Gastrocnemius medialis (tissue), 4 donors: Measurements from ENCODE around the gene SEC23A. TPM values are rescaled to one million over a fixed set of nuclear protein-coding genes. Genes with fewer than 3 reads are reported as not detected.

Experiments
- ATAC-seq, 2 donors: fragments of 150-250 bp; one replicate each; pipeline ENCODE4 v1.9.1; 2016
- DNase-seq, 2 donors: peaks; one replicate each; pipeline ENCODE4 v3.0.0-alpha.2; 2019
- H3K27ac ChIP-seq, 4 donors: fragments of 200-600 bp; sonication (generic); 1 replicate in 1 of 4; 2 replicates in 3 of 4; pipeline ENCODE4 v1.5.1; 2016 to 2018; ENCODE audit warnings: mild to moderate bottlenecking in 2 of 4, moderate library complexity in 1 of 4
- H3K27me3 ChIP-seq, 3 donors: fragments of 200-600 bp; sonication (generic) in 2 of 3; 1 replicate in 1 of 3; 2 replicates in 2 of 3; pipeline versions ENCODE4 v1.5.1 to v1.6.0; 2016 to 2019; ENCODE audit warnings: mild to moderate bottlenecking in 1 of 3, moderate library complexity in 1 of 3
- H3K36me3 ChIP-seq, 2 donors: fragments of 200-600 bp; sonication (generic) in 1 of 2; one replicate each; pipeline ENCODE4 v1.5.1; 2017 to 2018
- H3K4me1 ChIP-seq, 2 donors: fragments of 200-600 bp; sonication (generic) in 1 of 2; one replicate each; pipeline ENCODE4 v1.5.1; 2016 to 2017; ENCODE audit warnings: mild to moderate bottlenecking in 2 of 2
- H3K4me3 ChIP-seq, 4 donors: fragments of 200-600 bp; sonication (generic) in 3 of 4; 1 replicate in 1 of 4; 2 replicates in 3 of 4; pipeline ENCODE4 v1.5.1; 2016 to 2019; ENCODE audit warnings: mild to moderate bottlenecking in 2 of 4
- H3K9me3 ChIP-seq, 3 donors: fragments of 200-600 bp; sonication (generic) in 2 of 3; 1 replicate in 1 of 3; 2 replicates in 2 of 3; pipeline ENCODE4 v1.5.1; 2016 to 2019
- CTCF ChIP-seq, 5 experiments: fragments of 450-650 bp in 3 of 5; fragments of 200-600 bp in 2 of 5; sonication (generic) in 2 of 5; IDR thresholded peaks in 4 of 5; conservative IDR thresholded peaks in 1 of 5; 1 replicate in 4 of 5; 2 replicates in 1 of 5; pipeline ENCODE4 v1.5.1; 2016 to 2019; ENCODE audit warnings: antibody characterized with exemption in 5 of 5, mild to moderate bottlenecking in 3 of 5, moderate library complexity in 3 of 5
- POLR2A ChIP-seq, 2 donors: fragments of 450-650 bp; IDR thresholded peaks; one replicate each; pipeline ENCODE4 v1.6.1; 2017; ENCODE audit warnings: antibody characterized with exemption in 2 of 2, mild to moderate bottlenecking in 2 of 2, moderate library complexity in 2 of 2
- in situ Hi-C, 4 donors: fragments of 200-750 bp; cut with MboI; loops; one replicate each; pipeline versions ENCODE4 v1.15.0 to v1.8.0; 2017; ENCODE audit warnings: low sequenced_read_pairs in 4 of 4
- intact Hi-C: fragments of 100-400 bp; cut with DNase I; formaldehyde crosslinking; loops from one replicate; pipeline ENCODE4 v1.15.1; 2023; ENCODE audit warnings: low total_unique reads
- total RNA-seq, 4 donors: library from RNA; depleted of rRNA; stranded (reverse); fragments of >200 nt; gene quantifications; one replicate each; pipeline versions ENCODE4 v1.1.0 to v1.2.3, GENCODE V29; 2016

The SEC23A gene
- total RNA-seq, 4 donors from 2014 or later, result 79.9 to 183 (median 93.9) TPM

- TF ChIP-seq CTCF (IDR thresholded peaks at IDR 0.05 in 4 of 5, conservative IDR thresholded peaks at IDR 0.05 in 1 of 5), result no peak
- no peak for TF ChIP-seq POLR2A (IDR thresholded peaks at IDR 0.05)
These were observed 115.3 kb downstream of the SEC23A start for GRCh38 chr14:38987781-38988180.

GRCh38 chr14:38982837-38983236, 120.2 kb downstream of the SEC23A start:
- ATAC-seq (no peak), DNase-seq (no peak)
- Histone ChIP-seq H3K36me3 (no peaks in the 10 kb centered on the region), H3K27ac (no peak overlapping the region), H3K27me3 (no peaks in the 10 kb centered on the region), H3K9me3 (no peaks in the 10 kb centered on the region), H3K4me3 (no peak overlapping the region), H3K4me1 (no peaks in the 10 kb centered on the region)
- intact Hi-C loops, result no loop called here
- TF ChIP-seq CTCF (IDR thresholded peaks at IDR 0.05 in 4 of 5, conservative IDR thresholded peaks at IDR 0.05 in 1 of 5), result no peak
- no peak for TF ChIP-seq POLR2A (IDR thresholded peaks at IDR 0.05)
- in situ Hi-C loops, result no loop called here

More at GRCh38 chr14:38987781-38988180, 115.3 kb downstream of the SEC23A start:
- Histone ChIP-seq H3K9me3 (no peaks in the 10 kb centered on the region), H3K27ac (no peak overlapping the region), H3K36me3 (no peaks in the 10 kb centered on the region), H3K4me3 (no peak overlapping the region), H3K4me1 (no peaks in the 10 kb centered on the region), H3K27me3 (no peaks in the 10 kb centered on the region)
- in situ Hi-C loops, result no loop called here
- ATAC-seq (no peak), DNase-seq (no peak)
- intact Hi-C loops, result no loop called here

- Histone ChIP-seq H3K27ac (no peak overlapping the region), H3K4me3 (no peak overlapping the region), H3K4me1 (no peaks in the 10 kb centered on the region), H3K27me3 (no peaks in the 10 kb centered on the region), H3K9me3 (no peaks in the 10 kb centered on the region), H3K36me3 (no peaks in the 10 kb centered on the region)
- no peak for ATAC-seq
- DNase-seq, result no peak
- in situ Hi-C loops (no loop called here), intact Hi-C loops (no loop called here)
- no peak for TF ChIP-seq CTCF (IDR thresholded peaks at IDR 0.05 in 4 of 5, conservative IDR thresholded peaks at IDR 0.05 in 1 of 5)
- no peak for TF ChIP-seq POLR2A (IDR thresholded peaks at IDR 0.05)
These were observed 120.8 kb downstream of the SEC23A start for GRCh38 chr14:38982278-38982677.

Other genes starting within 250 kb of the SEC23A start
- gene GEMIN2, start 11.1 kb upstream of the SEC23A start, total RNA-seq, result 10 to 100 TPM; 17.7 to 28.0 (median 22.7) TPM
- gene TRAPPC6B, start 67.1 kb upstream of the SEC23A start, total RNA-seq, result 10 to 100 TPM; 15.5 to 22.5 (median 19.0) TPM
- gene PNN, start 72.0 kb upstream of the SEC23A start, total RNA-seq, result 10 to 100 TPM in 3 of 4 donors, 1 to 10 TPM in 1; 9.2 to 16.2 (median 13.7) TPM
- 10 to 100 TPM; 13.6 to 30.9 (median 20.7) TPM for gene MIA2, start 130.7 kb upstream of the SEC23A start, total RNA-seq